Esophagus squamous epithelium (tissue), 4 donors: ENCODE data around the gene ADCK1.

ENCODE experiments used
- POLR2A ChIP-seq, 4 donors: fragments of 450-650 bp; IDR thresholded peaks; one replicate each; pipeline ENCODE4 v1.6.1; 2017; ENCODE audit warnings: antibody characterized with exemption in 4 of 4, mild to moderate bottlenecking in 4 of 4, moderate library complexity in 3 of 4
- TF ChIP-seq, protein P1 (sequence below), 6 experiments: fragments of 450-650 bp in 4 of 6; fragments of 200-600 bp in 2 of 6; sonication (generic) in 2 of 6; IDR thresholded peaks; one replicate each; pipeline ENCODE4 v1.5.1; 2016 to 2019; ENCODE audit warnings: antibody characterized with exemption in 6 of 6, mild to moderate bottlenecking in 4 of 6, moderate library complexity in 4 of 6

DNA sequence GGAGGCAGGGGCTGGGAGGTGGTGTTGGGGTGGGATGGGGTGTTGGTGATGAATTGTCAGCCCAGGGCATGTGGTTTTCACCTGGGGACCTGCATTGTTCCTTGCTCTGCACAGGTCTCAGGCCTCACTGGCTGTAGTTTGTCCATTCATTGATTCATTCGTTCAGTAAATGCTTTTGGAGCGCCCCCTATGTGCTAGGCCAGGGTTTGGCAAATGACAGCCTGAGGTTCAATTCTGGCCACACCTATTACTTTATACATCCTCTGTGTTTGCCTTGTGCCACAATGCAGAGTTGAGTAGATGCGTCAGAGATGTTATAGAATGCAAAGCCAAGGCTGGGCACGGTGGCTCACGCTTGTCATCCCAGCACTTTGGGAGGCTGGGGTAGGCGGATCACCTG is 4.7 kb downstream of the ADCK1 start:
- TF ChIP-seq, protein P1, sequence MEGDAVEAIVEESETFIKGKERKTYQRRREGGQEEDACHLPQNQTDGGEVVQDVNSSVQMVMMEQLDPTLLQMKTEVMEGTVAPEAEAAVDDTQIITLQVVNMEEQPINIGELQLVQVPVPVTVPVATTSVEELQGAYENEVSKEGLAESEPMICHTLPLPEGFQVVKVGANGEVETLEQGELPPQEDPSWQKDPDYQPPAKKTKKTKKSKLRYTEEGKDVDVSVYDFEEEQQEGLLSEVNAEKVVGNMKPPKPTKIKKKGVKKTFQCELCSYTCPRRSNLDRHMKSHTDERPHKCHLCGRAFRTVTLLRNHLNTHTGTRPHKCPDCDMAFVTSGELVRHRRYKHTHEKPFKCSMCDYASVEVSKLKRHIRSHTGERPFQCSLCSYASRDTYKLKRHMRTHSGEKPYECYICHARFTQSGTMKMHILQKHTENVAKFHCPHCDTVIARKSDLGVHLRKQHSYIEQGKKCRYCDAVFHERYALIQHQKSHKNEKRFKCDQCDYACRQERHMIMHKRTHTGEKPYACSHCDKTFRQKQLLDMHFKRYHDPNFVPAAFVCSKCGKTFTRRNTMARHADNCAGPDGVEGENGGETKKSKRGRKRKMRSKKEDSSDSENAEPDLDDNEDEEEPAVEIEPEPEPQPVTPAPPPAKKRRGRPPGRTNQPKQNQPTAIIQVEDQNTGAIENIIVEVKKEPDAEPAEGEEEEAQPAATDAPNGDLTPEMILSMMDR (IDR thresholded peaks at IDR 0.05), result peak in 2 of 6 experiments; percentile 11 to 45
- TF ChIP-seq POLR2A (IDR thresholded peaks at IDR 0.05), result no peak
